Endothelial cell of umbilical vein (primary cell): Measurements from ENCODE around the gene SENP2. TPM values are rescaled to one million over a fixed set of nuclear protein-coding genes. Genes with fewer than 3 reads are reported as not detected.

Experiments used
- BruUV-seq: library from RNA; stranded (reverse); fragments of 400-500 nt; replicated peaks from 2 replicates; lab custom pipeline; 2021; lab: Mats Ljungman, UMichigan
- CTCF ChIA-PET: fragments of 300-600, 350-600 bp; sonication (Branson Sonifier 250); formaldehyde crosslinking; loops from one replicate; lab custom pipeline; 2021; ENCODE audit warnings: antibody characterized with exemption, inconsistent platforms; lab: Charles Lee
- POLR2A ChIA-PET: fragments of 300-600, 350-600 bp; sonication (Branson Sonifier 250); formaldehyde crosslinking; loops from one replicate; lab custom pipeline; 2021; ENCODE audit warnings: antibody characterized with exemption, inconsistent platforms; lab: Charles Lee
- DNase-seq: peaks from one replicate; pipeline ENCODE4 v3.0.0-alpha.2; 2011; ENCODE audit warnings: low read depth, low spot score
- FAIRE-seq: peaks from 2 replicates; lab custom pipeline; 2011; peaks lifted over from hg19 to GRCh38; lab: Jason Lieb, UNC
- H2AFZ ChIP-seq: 2 replicates; pipeline ENCODE4 v1.6.0; 2012; ENCODE audit warnings: low read depth, low read length, control low read depth, inconsistent platforms
- H3K27ac ChIP-seq: 2 replicates; pipeline ENCODE4 v1.5.1; 2011; ENCODE audit warnings: low read depth, mild to moderate bottlenecking, control low read depth, low read length, moderate library complexity; ENCODE audit not compliant: insufficient read depth
- H3K27me3 ChIP-seq, 2 experiments: 2 replicates each; pipeline versions ENCODE4 v1.6.0 to v1.6.1; 2011; ENCODE audit warnings: low read length in 2 of 2, mixed read lengths in 1 of 2; ENCODE audit not compliant: control insufficient read depth in 2 of 2, insufficient read depth in 2 of 2
- H3K36me3 ChIP-seq, 2 experiments: 2 replicates in 1 of 2; 3 replicates in 1 of 2; pipeline ENCODE4 v1.5.1; 2011; ENCODE audit warnings: low read length in 2 of 2, mild to moderate bottlenecking in 1 of 2, moderate library complexity in 1 of 2; ENCODE audit not compliant: control insufficient read depth in 2 of 2, insufficient read depth in 2 of 2; ENCODE audit errors: extremely low read depth in 1 of 2
- H3K4me1 ChIP-seq: 3 replicates; pipeline ENCODE4 v1.5.1; 2011; ENCODE audit warnings: mild to moderate bottlenecking, low read length; ENCODE audit not compliant: control insufficient read depth, insufficient read depth; ENCODE audit errors: extremely low read depth
- H3K4me2 ChIP-seq: 2 replicates; pipeline ENCODE4 v1.6.1; 2011; ENCODE audit warnings: low read length, control low read depth, mixed read lengths; ENCODE audit not compliant: insufficient read depth
- H3K4me3 ChIP-seq, 3 experiments: fragments of 200-600 bp in 1 of 3; sonication (generic), shearing (Covaris generic) in 1 of 3; replicated peaks in 1 of 3; 2 replicates each; pipeline ENCODE4 v1.5.1; 2011 to 2016; ENCODE audit warnings: control low read depth in 3 of 3, low read length in 3 of 3, mild to moderate bottlenecking in 2 of 3, inconsistent platforms in 1 of 3, low read depth in 1 of 3, moderate library complexity in 1 of 3; ENCODE audit not compliant: insufficient read depth in 1 of 3
- H3K79me2 ChIP-seq: 2 replicates; pipeline ENCODE4 v1.6.0; 2012; ENCODE audit warnings: low read length, inconsistent platforms; ENCODE audit not compliant: control insufficient read depth, insufficient read depth
- H3K9ac ChIP-seq: replicated peaks from 2 replicates; pipeline ENCODE3; 2011; ENCODE audit warnings: low read length, control low read depth; ENCODE audit not compliant: insufficient read depth; ENCODE audit errors: extremely low read depth
- H3K9me1 ChIP-seq: replicated peaks from 3 replicates; pipeline ENCODE4 v1.6.0; 2011; ENCODE audit warnings: mild to moderate bottlenecking, low read length; ENCODE audit not compliant: control insufficient read depth, insufficient read depth; ENCODE audit errors: extremely low read depth
- H3K9me3 ChIP-seq: replicated peaks from 2 replicates; pipeline ENCODE4 v1.5.1; 2012; ENCODE audit warnings: low read length, inconsistent platforms; ENCODE audit not compliant: control insufficient read depth, insufficient read depth
- H4K20me1 ChIP-seq: replicated peaks from 2 replicates; pipeline ENCODE3; 2011; ENCODE audit warnings: mild to moderate bottlenecking, low read length; ENCODE audit not compliant: control insufficient read depth, insufficient read depth; ENCODE audit errors: extremely low read depth
- EZH2 ChIP-seq: IDR thresholded peaks from 2 replicates; pipeline ENCODE4 v1.6.1; 2012; ENCODE audit warnings: borderline replicate concordance, low read depth, mild to moderate bottlenecking, moderate library complexity, low read length, inconsistent platforms; ENCODE audit not compliant: severe bottlenecking
- GATA2 ChIP-seq: IDR thresholded peaks from 2 replicates; pipeline ENCODE4 v1.7.0; 2011; ENCODE audit warnings: low read depth, mild to moderate bottlenecking, moderate library complexity, mixed read lengths, low read length; ENCODE audit not compliant: insufficient read length, insufficient read depth
- MYC ChIP-seq: IDR thresholded peaks from one replicate; pipeline ENCODE4 v1.6.1; 2011; ENCODE audit warnings: mild to moderate bottlenecking, low read depth, low read length
- POLR2AphosphoS5 ChIP-seq: IDR thresholded peaks from 2 replicates; pipeline ENCODE4 v1.6.1; 2012; ENCODE audit warnings: low read depth, mild to moderate bottlenecking, control low read depth, low read length, moderate library complexity; ENCODE audit not compliant: insufficient read depth
- dilution Hi-C: fragments of 300-500 bp; cut with MboI; formaldehyde crosslinking; loops from one replicate; pipeline ENCODE4 v1.15.0; 2019; ENCODE audit warnings: low sequenced_read_pairs; ENCODE audit not compliant: extremely low pct_ligation_motif_present
- intact Hi-C: fragments of 100-400 bp; cut with micrococcal nuclease; formaldehyde crosslinking; loops from one replicate; pipeline ENCODE4 v1.10.0; 2022
- polyA plus RNA-seq, 4 experiments: library from polyadenylated mRNA; depleted of rRNA in 3 of 4; stranded (reverse) in 3 of 4; unstranded in 1 of 4; fragments of >200 nt; gene quantifications; 2 replicates each; pipeline versions ENCODE4 v1.2.1 to v1.2.3, GENCODE V29; 2011 to 2012; ENCODE audit warnings: missing spikeins in 1 of 4
- total RNA-seq: library from RNA; stranded (reverse); gene quantifications from 2 replicates; pipeline ENCODE4 v1.2.3, GENCODE V29; 2021
- TF ChIP-seq, protein P1 (sequence below), 2 donors: IDR thresholded peaks; 1 replicate in 1 of 2; 2 replicates in 1 of 2; pipeline ENCODE4 v1.5.1; 2011; ENCODE audit warnings: low read length in 2 of 2, mild to moderate bottlenecking in 2 of 2, moderate library complexity in 2 of 2, control low read depth in 1 of 2, inconsistent platforms in 1 of 2, low read depth in 1 of 2; ENCODE audit not compliant: insufficient read depth in 1 of 2; ENCODE audit errors: extremely low read depth in 1 of 2

SENP2 gene
- total and polyA plus RNA-seq, 2 donors (not counting 3 experiments of a cell fraction or from before 2014, with no cell fraction given): 3.8 to 40.4 TPM

DNA sequence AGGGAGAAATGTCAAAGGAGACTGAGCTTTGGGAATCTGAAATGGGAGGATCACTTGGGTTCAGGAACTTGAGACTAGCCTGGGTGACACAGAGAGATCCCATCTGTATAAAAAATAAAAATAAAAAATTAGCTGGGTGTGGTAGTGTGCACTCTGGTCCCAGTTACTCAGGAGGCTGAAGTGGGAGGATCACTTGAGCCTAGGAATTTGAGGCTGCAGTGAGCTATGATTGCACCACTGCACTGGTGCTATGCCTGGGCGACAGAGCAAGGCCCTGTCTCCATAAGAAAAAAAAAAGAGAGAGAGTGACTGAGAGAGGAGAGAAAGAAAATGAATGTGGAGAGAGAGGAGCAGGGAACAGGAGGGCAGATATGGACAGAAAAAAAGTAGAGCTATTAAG is 72.8 kb downstream of the SENP2 start:
- Histone ChIP-seq H3K9me1 (no peaks in the 10 kb centered on the region), H3K27ac (peak overlapping the region; percentile 76), H3K79me2 (peaks cover 5% of the 10 kb centered on the region), H2AFZ (no peak overlapping the region), H3K9ac (peak overlapping the region; percentile 23), H3K4me1 (peaks cover 55% of the 10 kb centered on the region), H3K4me3 (no peak overlapping the region), H3K9me3 (no peaks in the 10 kb centered on the region), H4K20me1 (no peaks in the 10 kb centered on the region), H3K4me2 (peak overlapping the region; percentile 5), H3K36me3 (peaks cover 8 to 24% of the 10 kb centered on the region in 2 experiments), H3K27me3 (no peaks in the 10 kb centered on the region)
- intact Hi-C loops: loop anchor here (10.0 kb wide), 1 partner anchor 886 kb away; the partner anchor contains the start of gene CRYGS
- TF ChIP-seq GATA2 (no peak), EZH2 (no peak), MYC (no peak)
- FAIRE-seq: no peak
- dilution Hi-C loops: no loop called here
- ChIA-PET CTCF (interaction anchor here (0.6 to 7.6 kb wide), 15 partner anchors 11 to 618 kb away, joined by 3 to 223 read pairs (median 8); no protein-coding TSS in a partner anchor), POLR2A (interaction anchor here (0.6 to 1.1 kb wide), 2 partner anchors 155 to 279 kb away, joined by 3 to 5 read pairs; partner anchors contain the start of gene TRA2B)
- no peak for DNase-seq
- no TSS peak for BruUV-seq

GRCh38 chr3:185659942-185660921 is 74.1 kb downstream of the SENP2 start:
- TF ChIP-seq, protein P1, sequence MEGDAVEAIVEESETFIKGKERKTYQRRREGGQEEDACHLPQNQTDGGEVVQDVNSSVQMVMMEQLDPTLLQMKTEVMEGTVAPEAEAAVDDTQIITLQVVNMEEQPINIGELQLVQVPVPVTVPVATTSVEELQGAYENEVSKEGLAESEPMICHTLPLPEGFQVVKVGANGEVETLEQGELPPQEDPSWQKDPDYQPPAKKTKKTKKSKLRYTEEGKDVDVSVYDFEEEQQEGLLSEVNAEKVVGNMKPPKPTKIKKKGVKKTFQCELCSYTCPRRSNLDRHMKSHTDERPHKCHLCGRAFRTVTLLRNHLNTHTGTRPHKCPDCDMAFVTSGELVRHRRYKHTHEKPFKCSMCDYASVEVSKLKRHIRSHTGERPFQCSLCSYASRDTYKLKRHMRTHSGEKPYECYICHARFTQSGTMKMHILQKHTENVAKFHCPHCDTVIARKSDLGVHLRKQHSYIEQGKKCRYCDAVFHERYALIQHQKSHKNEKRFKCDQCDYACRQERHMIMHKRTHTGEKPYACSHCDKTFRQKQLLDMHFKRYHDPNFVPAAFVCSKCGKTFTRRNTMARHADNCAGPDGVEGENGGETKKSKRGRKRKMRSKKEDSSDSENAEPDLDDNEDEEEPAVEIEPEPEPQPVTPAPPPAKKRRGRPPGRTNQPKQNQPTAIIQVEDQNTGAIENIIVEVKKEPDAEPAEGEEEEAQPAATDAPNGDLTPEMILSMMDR (IDR thresholded peaks at IDR 0.05; ENCODE audit: extremely low read depth in 1 of 2, insufficient read depth in 1 of 2, low read depth in 1 of 2, low read length in 2 of 2): peak; percentile 98 to 99
- TF ChIP-seq POLR2AphosphoS5: no peak
- no peak overlapping the region for H2AFZ ChIP-seq
- no peaks in the 10 kb centered on the region for H4K20me1 ChIP-seq
- peaks cover 4 to 17% of the 10 kb centered on the region in 2 experiments for H3K36me3 ChIP-seq
- H3K27me3 ChIP-seq: no peaks in the 10 kb centered on the region
- H3K79me2 ChIP-seq: peaks cover 5% of the 10 kb centered on the region
- BruUV-seq: no TSS peak
- no peak overlapping the region for H3K4me3 ChIP-seq
- peak overlapping the region; percentile 11 for H3K4me2 ChIP-seq
- dilution Hi-C loops (no loop called here), intact Hi-C loops (loop anchor here (1.0 to 10.0 kb wide), 9 partner anchors 29 to 885 kb away; partner anchors contain the start of gene CRYGS)
- H3K9me1 ChIP-seq: no peaks in the 10 kb centered on the region
- peak overlapping the region; percentile 48 for H3K27ac ChIP-seq
- H3K9me3 ChIP-seq: no peaks in the 10 kb centered on the region
- FAIRE-seq (peak; percentile 89), DNase-seq (peak; percentile 84)
- CTCF ChIA-PET: interaction anchor here (0.6 to 7.6 kb wide), 88 partner anchors 8 to 957 kb away, joined by 3 to 223 read pairs (median 6); partner anchors contain the start of genes IGF2BP2, SENP2 and TRA2B
- H3K4me1 ChIP-seq: peaks cover 55% of the 10 kb centered on the region
- no peak overlapping the region for H3K9ac ChIP-seq
- POLR2A ChIA-PET: interaction anchor here (0.6 to 1.0 kb wide), 5 partner anchors 107 to 278 kb away, joined by 3 to 4 read pairs (median 3); partner anchors contain the start of gene TRA2B
